Stimulated activated naive B cell treated with anti-CD40 and anti-IgM and Interleukin-4, amounts not matched to agents 10 μg/mL and 1 μg/mL and 100 μg/mL, for 72 hours (primary cell): ENCODE data around the gene GPATCH2.

Experiments
- ATAC-seq, 2 donors: fragments of 150-1000 bp; cut with Tn5 transposase; replicated peaks; 2 replicates each; pipeline ENCODE4 v1.10.0; 2021; ENCODE audit warnings: moderate library complexity in 1 of 2
- DNase-seq: peaks from one replicate; pipeline ENCODE4 v3.0.0; 2021
- H3K27ac Mint-ChIP-seq: one replicate; pipeline ENCODE4 v1.8.0; 2022; ENCODE audit warnings: mild to moderate bottlenecking, mixed read lengths
- H3K27me3 Mint-ChIP-seq, 2 donors: one replicate each; pipeline ENCODE4 v1.8.0; 2022; ENCODE audit warnings: mixed read lengths in 2 of 2
- H3K36me3 Mint-ChIP-seq, 2 donors: one replicate each; pipeline ENCODE4 v1.8.0; 2022; ENCODE audit warnings: mixed read lengths in 2 of 2, mild to moderate bottlenecking in 1 of 2
- H3K4me1 Mint-ChIP-seq, 2 donors: one replicate each; pipeline ENCODE4 v1.8.0; 2022; ENCODE audit warnings: mixed read lengths in 2 of 2, mild to moderate bottlenecking in 1 of 2
- H3K4me3 Mint-ChIP-seq, 2 donors: one replicate each; pipeline ENCODE4 v1.8.0; 2022; ENCODE audit warnings: mild to moderate bottlenecking in 2 of 2, mixed read lengths in 2 of 2, moderate library complexity in 1 of 2
- H3K9me3 Mint-ChIP-seq, 2 donors: one replicate each; pipeline ENCODE4 v1.8.0; 2022; ENCODE audit warnings: mixed read lengths in 2 of 2, mild to moderate bottlenecking in 1 of 2

GPATCH2 gene

GRCh38 chr1:217471403-217471802, 159.5 kb downstream of the GPATCH2 start:
- Mint-ChIP-seq H3K36me3 (peaks cover 12 to 13% of the 10 kb centered on the region in 2 donors), H3K4me1 (peaks cover 5 to 16% of the 10 kb centered on the region in 2 donors), H3K27ac (no peak overlapping the region), H3K4me3 (no peak overlapping the region), H3K9me3 (peaks cover 0 to 4% of the 10 kb centered on the region in 2 donors), H3K27me3 (no peaks in the 10 kb centered on the region)
- no peak for ATAC-seq
- DNase-seq, result no peak

GRCh38 chr1:217469983-217470382, 160.9 kb downstream of the GPATCH2 start:
- Mint-ChIP-seq H3K4me3 (no peak overlapping the region), H3K27ac (no peak overlapping the region), H3K27me3 (no peaks in the 10 kb centered on the region), H3K4me1 (peaks cover 1 to 12% of the 10 kb centered on the region in 2 donors), H3K9me3 (peaks cover under 1 to 6% of the 10 kb centered on the region in 2 donors), H3K36me3 (peaks cover 14 to 17% of the 10 kb centered on the region in 2 donors)
- DNase-seq (no peak), ATAC-seq (no peak)

- no peak for ATAC-seq
- no peaks in the 10 kb centered on the region for H3K4me1 Mint-ChIP-seq
- H3K4me3 Mint-ChIP-seq, result no peak overlapping the region
- H3K36me3 Mint-ChIP-seq, result peaks cover 19 to 25% of the 10 kb centered on the region in 2 donors
- H3K27me3 Mint-ChIP-seq, result no peaks in the 10 kb centered on the region
- H3K9me3 Mint-ChIP-seq, result peaks cover 7 to 9% of the 10 kb centered on the region in 2 donors
- no peak overlapping the region for H3K27ac Mint-ChIP-seq
- DNase-seq, result no peak
These were observed 165.8 kb downstream of the GPATCH2 start for GRCh38 chr1:217465102-217465501.

- ATAC-seq, result no peak
- Mint-ChIP-seq H3K36me3 (peaks cover 19 to 29% of the 10 kb centered on the region in 2 donors), H3K9me3 (peaks cover 7 to 9% of the 10 kb centered on the region in 2 donors)
These were observed 168.2 kb downstream of the GPATCH2 start for GRCh38 chr1:217462666-217463065.

GRCh38 chr1:217462159-217462558, 168.7 kb downstream of the GPATCH2 start:
- H3K4me3 Mint-ChIP-seq, result no peak overlapping the region
- peaks cover 22 to 33% of the 10 kb centered on the region in 2 donors for H3K36me3 Mint-ChIP-seq
- no peak overlapping the region for H3K27ac Mint-ChIP-seq
- H3K27me3 Mint-ChIP-seq, result no peaks in the 10 kb centered on the region
- DNase-seq (no peak), ATAC-seq (no peak)
- H3K4me1 Mint-ChIP-seq, result no peaks in the 10 kb centered on the region
- H3K9me3 Mint-ChIP-seq, result peaks cover 7 to 9% of the 10 kb centered on the region in 2 donors

More at GRCh38 chr1:217462666-217463065, 168.2 kb downstream of the GPATCH2 start:
- DNase-seq, result no peak
- Mint-ChIP-seq H3K27me3 (no peaks in the 10 kb centered on the region), H3K4me1 (no peaks in the 10 kb centered on the region), H3K27ac (no peak overlapping the region), H3K4me3 (no peak overlapping the region)

- Mint-ChIP-seq H3K27me3 (no peaks in the 10 kb centered on the region), H3K4me3 (no peak overlapping the region), H3K9me3 (no peaks in the 10 kb centered on the region), H3K4me1 (no peaks in the 10 kb centered on the region), H3K36me3 (peaks cover 10 to 32% of the 10 kb centered on the region in 2 donors), H3K27ac (no peak overlapping the region)
- ATAC-seq (no peak), DNase-seq (no peak)
These were observed 173.9 kb downstream of the GPATCH2 start for GRCh38 chr1:217457016-217457415.

- Mint-ChIP-seq H3K9me3 (no peaks in the 10 kb centered on the region), H3K4me3 (no peak overlapping the region), H3K27ac (no peak overlapping the region), H3K27me3 (no peaks in the 10 kb centered on the region), H3K36me3 (peaks cover 10 to 35% of the 10 kb centered on the region in 2 donors), H3K4me1 (no peaks in the 10 kb centered on the region)
- DNase-seq, result no peak
- no peak for ATAC-seq
These were observed 174.6 kb downstream of the GPATCH2 start for GRCh38 chr1:217456261-217456660.

- DNase-seq (no peak), ATAC-seq (no peak)
- H3K4me3 Mint-ChIP-seq, result no peak overlapping the region
- H3K27me3 Mint-ChIP-seq, result no peaks in the 10 kb centered on the region
- H3K36me3 Mint-ChIP-seq, result peaks cover 14 to 38% of the 10 kb centered on the region in 2 donors
- H3K4me1 Mint-ChIP-seq, result no peaks in the 10 kb centered on the region
- no peak overlapping the region for H3K27ac Mint-ChIP-seq
- no peaks in the 10 kb centered on the region for H3K9me3 Mint-ChIP-seq
These were observed 177.1 kb downstream of the GPATCH2 start for GRCh38 chr1:217453816-217454215.

- H3K27ac Mint-ChIP-seq, result no peak overlapping the region
- H3K9me3 Mint-ChIP-seq, result peaks cover 0 to under 1% of the 10 kb centered on the region in 2 donors
- peaks cover 21 to 28% of the 10 kb centered on the region in 2 donors for H3K36me3 Mint-ChIP-seq
- DNase-seq (no peak), ATAC-seq (no peak)
- no peak overlapping the region for H3K4me3 Mint-ChIP-seq
- no peaks in the 10 kb centered on the region for H3K4me1 Mint-ChIP-seq
- H3K27me3 Mint-ChIP-seq, result no peaks in the 10 kb centered on the region
These were observed 181.5 kb downstream of the GPATCH2 start for GRCh38 chr1:217449370-217449769.

GRCh38 chr1:217443845-217444244, 187.0 kb downstream of the GPATCH2 start:
- no peak overlapping the region for H3K4me3 Mint-ChIP-seq
- DNase-seq (no peak), ATAC-seq (no peak)
- peaks cover 9 to 11% of the 10 kb centered on the region in 2 donors for H3K9me3 Mint-ChIP-seq
- H3K36me3 Mint-ChIP-seq, result peaks cover 58 to 62% of the 10 kb centered on the region in 2 donors
- no peak overlapping the region for H3K27ac Mint-ChIP-seq
- no peaks in the 10 kb centered on the region for H3K27me3 Mint-ChIP-seq
- no peaks in the 10 kb centered on the region for H3K4me1 Mint-ChIP-seq

- H3K27ac Mint-ChIP-seq, result no peak overlapping the region
These were observed 193.5 kb downstream of the GPATCH2 start for GRCh38 chr1:217437376-217437775.

GRCh38 chr1:217435204-217435603, 195.7 kb downstream of the GPATCH2 start:
- ATAC-seq (no peak), DNase-seq (no peak)
- Mint-ChIP-seq H3K4me1 (no peaks in the 10 kb centered on the region), H3K4me3 (no peak overlapping the region), H3K36me3 (peaks cover 39 to 45% of the 10 kb centered on the region in 2 donors), H3K27me3 (no peaks in the 10 kb centered on the region), H3K27ac (no peak overlapping the region), H3K9me3 (peaks cover 5 to 13% of the 10 kb centered on the region in 2 donors)

More at GRCh38 chr1:217437376-217437775, 193.5 kb downstream of the GPATCH2 start:
- DNase-seq (no peak), ATAC-seq (no peak)
- Mint-ChIP-seq H3K9me3 (peaks cover 11 to 13% of the 10 kb centered on the region in 2 donors), H3K4me1 (no peaks in the 10 kb centered on the region), H3K36me3 (peaks cover 50 to 57% of the 10 kb centered on the region in 2 donors), H3K4me3 (no peak overlapping the region), H3K27me3 (no peaks in the 10 kb centered on the region)

- H3K4me1 Mint-ChIP-seq, result no peaks in the 10 kb centered on the region
- H3K36me3 Mint-ChIP-seq, result peaks cover 32 to 35% of the 10 kb centered on the region in 2 donors
- H3K27me3 Mint-ChIP-seq, result no peaks in the 10 kb centered on the region
- peaks cover 2 to 3% of the 10 kb centered on the region in 2 donors for H3K9me3 Mint-ChIP-seq
- no peak overlapping the region for H3K4me3 Mint-ChIP-seq
- ATAC-seq, result no peak
- H3K27ac Mint-ChIP-seq, result no peak overlapping the region
- DNase-seq, result no peak
These were observed 197.2 kb downstream of the GPATCH2 start for GRCh38 chr1:217433664-217434063.

- ATAC-seq (no peak), DNase-seq (no peak)
- H3K4me1 Mint-ChIP-seq, result no peaks in the 10 kb centered on the region
- no peaks in the 10 kb centered on the region for H3K9me3 Mint-ChIP-seq
- no peak overlapping the region for H3K4me3 Mint-ChIP-seq
- H3K36me3 Mint-ChIP-seq, result peaks cover 21 to 22% of the 10 kb centered on the region in 2 donors
- no peak overlapping the region for H3K27ac Mint-ChIP-seq
- no peaks in the 10 kb centered on the region for H3K27me3 Mint-ChIP-seq
These were observed 198.6 kb downstream of the GPATCH2 start for GRCh38 chr1:217432339-217432738.

- H3K9me3 Mint-ChIP-seq, result no peaks in the 10 kb centered on the region
- ATAC-seq, result no peak
- no peak overlapping the region for H3K27ac Mint-ChIP-seq
- peaks cover 13 to 15% of the 10 kb centered on the region in 2 donors for H3K36me3 Mint-ChIP-seq
- H3K4me3 Mint-ChIP-seq, result no peak overlapping the region
- no peak for DNase-seq
- no peaks in the 10 kb centered on the region for H3K27me3 Mint-ChIP-seq
- H3K4me1 Mint-ChIP-seq, result no peaks in the 10 kb centered on the region
These were observed 199.5 kb downstream of the GPATCH2 start for GRCh38 chr1:217431395-217431794.
